IMR-90 (cell line): ENCODE data around the gene DACH1. TPM values are rescaled to one million over a fixed set of nuclear protein-coding genes. Genes with fewer than 3 reads are reported as not detected.

Source experiments
- ATAC-seq: fragments of 200-7000 bp; cut with Tn5 transposase; 2 replicates; pipeline ENCODE4 v1.9.1; 2020; ENCODE audit warnings: low read depth, mild to moderate bottlenecking, moderate library complexity
- BruUV-seq: library from RNA; stranded (reverse); fragments of 400-500 nt; replicated peaks from 2 replicates; lab custom pipeline; 2021; lab: Mats Ljungman, UMichigan
- CTCF ChIA-PET: fragments of 300-600 bp; formaldehyde crosslinking; extraction: SDS; loops from one replicate; lab custom pipeline; 2021; ENCODE audit warnings: antibody characterized with exemption; lab: Yijun Ruan, JAX
- POLR2A ChIA-PET: fragments of 300-600 bp; sonication (Branson Sonifier 250); formaldehyde crosslinking; loops from one replicate; lab custom pipeline; 2022; ENCODE audit warnings: antibody characterized with exemption; ENCODE audit not compliant: unreplicated experiment; lab: Charles Lee
- DNase-seq: peaks from one replicate; pipeline ENCODE4 v3.0.0; 2013
- H2AFZ ChIP-seq: replicated peaks from 2 replicates; pipeline ENCODE3; 2013; ENCODE audit warnings: low read length, mild to moderate bottlenecking; ENCODE audit not compliant: poor library complexity
- H2AK5ac ChIP-seq: 2 replicates; pipeline ENCODE4 v1.6.1; 2013; ENCODE audit warnings: low read depth, low read length, inconsistent platforms
- H2AK9ac ChIP-seq: replicated peaks from 2 replicates; pipeline ENCODE3; 2013; ENCODE audit warnings: mild to moderate bottlenecking, low read depth, low read length, moderate library complexity; ENCODE audit not compliant: poor library complexity
- H2BK120ac ChIP-seq: 2 replicates; pipeline ENCODE4 v1.6.1; 2013; ENCODE audit warnings: low read depth, low read length, inconsistent platforms
- H2BK15ac ChIP-seq: 3 replicates; pipeline ENCODE4 v1.6.1; 2013; ENCODE audit warnings: low read depth, low read length, inconsistent platforms
- H2BK20ac ChIP-seq: 2 replicates; pipeline ENCODE4 v1.6.1; 2013; ENCODE audit warnings: low read depth, mild to moderate bottlenecking, inconsistent platforms, low read length, moderate library complexity
- H2BK5ac ChIP-seq: 2 replicates; pipeline ENCODE4 v1.6.1; 2013; ENCODE audit warnings: mild to moderate bottlenecking, low read depth, low read length, inconsistent platforms; ENCODE audit not compliant: poor library complexity, severe bottlenecking
- H3K14ac ChIP-seq: replicated peaks from 2 replicates; pipeline ENCODE4 v1.6.1; 2013; ENCODE audit warnings: low read depth, low read length, inconsistent platforms
- H3K18ac ChIP-seq: 2 replicates; pipeline ENCODE4 v1.6.1; 2013; ENCODE audit warnings: low read depth, low read length, control low read depth
- H3K23ac ChIP-seq: 2 replicates; pipeline ENCODE4 v1.6.1; 2013; ENCODE audit warnings: low read depth, low read length, inconsistent platforms
- H3K27ac ChIP-seq: 2 replicates; pipeline ENCODE4 v1.5.1; 2013; ENCODE audit warnings: mild to moderate bottlenecking, control low read depth, low read length; ENCODE audit not compliant: insufficient read depth
- H3K27me3 ChIP-seq: 2 replicates; pipeline ENCODE4 v1.6.1; 2013; ENCODE audit warnings: low read length; ENCODE audit not compliant: control insufficient read depth, insufficient read depth
- H3K36me3 ChIP-seq: 2 replicates; pipeline ENCODE4 v1.6.1; 2013; ENCODE audit warnings: low read length, mixed read lengths; ENCODE audit not compliant: control insufficient read depth, insufficient read depth
- H3K4ac ChIP-seq: 2 replicates; pipeline ENCODE4 v1.6.1; 2013; ENCODE audit warnings: low read depth, low read length, inconsistent platforms
- H3K4me1 ChIP-seq: 2 replicates; pipeline ENCODE4 v1.6.1; 2013; ENCODE audit warnings: low read length, mixed read lengths; ENCODE audit not compliant: control insufficient read depth, insufficient read depth
- H3K4me2 ChIP-seq: 2 replicates; pipeline ENCODE4 v1.6.1; 2013; ENCODE audit warnings: low read depth, mild to moderate bottlenecking, control low read depth, low read length, moderate library complexity
- H3K4me3 ChIP-seq: 2 replicates; pipeline ENCODE4 v1.5.1; 2013; ENCODE audit warnings: low read depth, mild to moderate bottlenecking, control low read depth, low read length, moderate library complexity; ENCODE audit not compliant: insufficient read depth
- H3K56ac ChIP-seq: 2 replicates; pipeline ENCODE4 v1.6.1; 2013; ENCODE audit warnings: low read length, inconsistent platforms; ENCODE audit not compliant: insufficient read depth; ENCODE audit errors: extremely low read depth
- H3K79me1 ChIP-seq, 2 experiments: 2 replicates each; pipeline ENCODE4 v1.6.1; 2013; ENCODE audit warnings: low read length in 2 of 2, inconsistent platforms in 1 of 2, low read depth in 1 of 2
- H3K9ac ChIP-seq: 2 replicates; pipeline ENCODE4 v1.6.1; 2013; ENCODE audit warnings: low read depth, low read length, control low read depth
- H3K9me1 ChIP-seq: 2 replicates; pipeline ENCODE4 v1.6.1; 2013; ENCODE audit warnings: low read length, inconsistent platforms; ENCODE audit not compliant: insufficient read depth
- H3K9me3 ChIP-seq: 2 replicates; pipeline ENCODE4 v1.6.1; 2013; ENCODE audit warnings: low read length; ENCODE audit not compliant: control insufficient read depth, insufficient read depth
- H4K20me1 ChIP-seq: 2 replicates; pipeline ENCODE4 v1.6.1; 2013; ENCODE audit warnings: low read length, inconsistent platforms; ENCODE audit not compliant: insufficient read depth
- H4K5ac ChIP-seq: 2 replicates; pipeline ENCODE4 v1.6.1; 2013; ENCODE audit warnings: mild to moderate bottlenecking, low read depth, low read length, control low read depth
- H4K8ac ChIP-seq, 2 experiments: 2 replicates each; pipeline ENCODE4 v1.6.1; 2013; ENCODE audit warnings: low read depth in 2 of 2, low read length in 2 of 2, control low read depth in 1 of 2, inconsistent platforms in 1 of 2
- H4K91ac ChIP-seq: 2 replicates; pipeline ENCODE4 v1.6.1; 2013; ENCODE audit warnings: low read depth, low read length, inconsistent platforms; ENCODE audit not compliant: insufficient read depth
- BHLHE40 ChIP-seq: fragments of 150-350 bp; IDR thresholded peaks from 2 replicates; pipeline ENCODE4 v1.6.1; 2016; ENCODE audit warnings: mild to moderate bottlenecking, low read depth, low read length
- CEBPB ChIP-seq: IDR thresholded peaks from 2 replicates; pipeline ENCODE4 v1.6.1; 2012; ENCODE audit warnings: low read depth, low read length, improper control_type of control experiment
- ELK1 ChIP-seq: fragments of 150-350 bp; IDR thresholded peaks from 2 replicates; pipeline ENCODE4 v1.6.1; 2016; ENCODE audit warnings: low read depth, mild to moderate bottlenecking, low read length, moderate library complexity, borderline replicate concordance
- FOS ChIP-seq: fragments of 150-350 bp; IDR thresholded peaks from 2 replicates; pipeline ENCODE4 v1.6.1; 2016; ENCODE audit warnings: low read depth, low read length
- MAFK ChIP-seq: IDR thresholded peaks from 2 replicates; pipeline ENCODE4 v1.6.1; 2012; ENCODE audit warnings: low read depth, low read length, improper control_type of control experiment
- MAZ ChIP-seq: IDR thresholded peaks from 2 replicates; pipeline ENCODE4 v1.6.1; 2012; ENCODE audit warnings: low read depth, mild to moderate bottlenecking, low read length, improper control_type of control experiment, moderate library complexity, borderline replicate concordance
- MXI1 ChIP-seq: IDR thresholded peaks from 2 replicates; pipeline ENCODE4 v1.6.1; 2012; ENCODE audit warnings: low read depth, mild to moderate bottlenecking, low read length, moderate library complexity, borderline replicate concordance
- NFE2L2 ChIP-seq: fragments of 150-350 bp; IDR thresholded peaks from 2 replicates; pipeline ENCODE4 v1.6.1; 2016; ENCODE audit warnings: low read depth, mild to moderate bottlenecking, low read length
- RAD21 ChIP-seq: IDR thresholded peaks from 2 replicates; pipeline ENCODE4 v1.6.1; 2012; ENCODE audit warnings: low read length, improper control_type of control experiment
- SMC3 ChIP-seq: fragments of 150-350 bp; IDR thresholded peaks from 2 replicates; pipeline ENCODE4 v1.6.1; 2016; ENCODE audit warnings: low read depth, mild to moderate bottlenecking, antibody characterized with exemption, low read length, moderate library complexity
- USF2 ChIP-seq: fragments of 150-350 bp; IDR thresholded peaks from 2 replicates; pipeline ENCODE4 v1.6.1; 2017; ENCODE audit warnings: mild to moderate bottlenecking, antibody characterized with exemption, low read length, low read depth
- WGBS, 2 experiments: methylation state at CpG; one replicate each; pipeline versions ENCODE4 v1.1.5 to v1.1.7; 2013; ENCODE audit warnings: missing lambda C conversion rate in 2 of 2; ENCODE audit not compliant: insufficient read length in 1 of 2; ENCODE audit errors: extremely low coverage in 2 of 2; 5-methylcytosine and 5-hydroxymethylcytosine counted together
- dilution Hi-C: fragments of 300-500 bp; cut with HindIII; formaldehyde crosslinking; loops from one replicate; pipeline ENCODE4 v1.14.3; 2018; ENCODE audit warnings: low sequenced_read_pairs; ENCODE audit not compliant: unreplicated experiment
- in situ Hi-C: fragments of 300-500 bp; cut with MboI; formaldehyde crosslinking; loops from 3 replicates; pipeline ENCODE4 v1.14.3; 2019; ENCODE audit warnings: low sequenced_read_pairs, inconsistent platforms, mixed read lengths
- intact Hi-C: fragments of 100-400 bp; cut with micrococcal nuclease; formaldehyde crosslinking; loops from 2 replicates; pipeline ENCODE4 v1.10.0; 2022
- polyA plus RNA-seq, 3 experiments: library from polyadenylated mRNA; depleted of rRNA; stranded (reverse); fragments of >200 nt; gene quantifications; 2 replicates each; pipeline ENCODE4 v1.2.3, GENCODE V29; 2012; ENCODE audit warnings: low replicate concordance in 1 of 3
- total RNA-seq: library from RNA; depleted of rRNA; stranded (reverse); fragments of >200 nt; gene quantifications from 2 replicates; pipeline ENCODE4 v1.2.3, GENCODE V29; 2012

The DACH1 gene
- total and polyA plus RNA-seq, 2 of the 4 experiments (the other 2 are of a cell fraction): not detected

GRCh38 chr13:71456136-71456535, 410.9 kb downstream of the DACH1 start:
- no peak overlapping the region for H3K9ac ChIP-seq
- no peak for TF ChIP-seq MAZ
- no peak for TF ChIP-seq MAFK
- TF ChIP-seq MXI1: no peak
- TF ChIP-seq USF2: no peak
- TF ChIP-seq ELK1: no peak
- TF ChIP-seq BHLHE40: no peak
- no peak for TF ChIP-seq SMC3
- TF ChIP-seq FOS: no peak
- no peak for TF ChIP-seq NFE2L2
- TF ChIP-seq CEBPB: no peak
- no peak for TF ChIP-seq RAD21
- no peaks in the 10 kb centered on the region for H3K9me1 ChIP-seq
- no peak overlapping the region for H3K4ac ChIP-seq
- no peak overlapping the region for H3K56ac ChIP-seq
- H4K20me1 ChIP-seq: no peaks in the 10 kb centered on the region
- dilution Hi-C loops: no loop called here
- ChIA-PET CTCF (interaction anchor here (0.7 kb wide), 1 partner anchor 216 kb away, joined by 3 read pairs; no protein-coding TSS in a partner anchor), POLR2A (no interaction called here)
- intact Hi-C loops: no loop called here
- no peak overlapping the region for H3K27ac ChIP-seq
- H3K27me3 ChIP-seq: no peaks in the 10 kb centered on the region
- H2BK15ac ChIP-seq: no peak overlapping the region
- H4K91ac ChIP-seq: no peak overlapping the region
- in situ Hi-C loops: no loop called here
- no CpG with 5 or more reads among the region's 2 CpGs for WGBS, 2 experiments
- no peak overlapping the region for H3K4me3 ChIP-seq
- H3K4me1 ChIP-seq: no peaks in the 10 kb centered on the region
- no peak overlapping the region for H4K5ac ChIP-seq
- no peak overlapping the region for H2AK5ac ChIP-seq
- H2AK9ac ChIP-seq: no peak overlapping the region
- no peak overlapping the region for H3K4me2 ChIP-seq
- no TSS peak for BruUV-seq
- no peak overlapping the region for H2AFZ ChIP-seq
- H3K79me1 ChIP-seq: no peaks in the 10 kb centered on the region
- no peak overlapping the region for H3K23ac ChIP-seq
- no peak overlapping the region for H2BK20ac ChIP-seq
- ATAC-seq (no peak), DNase-seq (no peak)
- no peak overlapping the region for H2BK120ac ChIP-seq
- H3K14ac ChIP-seq: no peak overlapping the region
- H3K36me3 ChIP-seq: no peaks in the 10 kb centered on the region
- H2BK5ac ChIP-seq: no peak overlapping the region
- H4K8ac ChIP-seq: no peak overlapping the region
- no peaks in the 10 kb centered on the region for H3K9me3 ChIP-seq
- no peak overlapping the region for H3K18ac ChIP-seq
